ENCODE results near the gene NKAIN2. TPM values are rescaled to one million over a fixed set of nuclear protein-coding genes. Genes with fewer than 3 reads are reported as not detected.
"Not testable (repeated sequence)": the region's sequence is repeated elsewhere in the genome, so short reads cannot be mapped to it uniquely, and the experiment has no call there.

Gene NKAIN2
- polyA plus RNA-seq, 4 donors: 13.1 to 40.0 (median 18.3) TPM

GRCh38 chr6:124164343-124164742 is 360.7 kb downstream of the NKAIN2 start:
- DNase-seq (ENCODE audit: low read depth in 4 of 4, low spot score in 3 of 4): no peak

- not testable (repeated sequence) for DNase-seq (ENCODE audit: low read depth in 4 of 4, low spot score in 3 of 4)
Measured at GRCh38 chr6:124167249-124167648, 363.6 kb downstream of the NKAIN2 start.

GRCh38 chr6:124190256-124190655 is 386.6 kb downstream of the NKAIN2 start:
- no peak for DNase-seq (ENCODE audit: low read depth in 4 of 4, low spot score in 3 of 4)

GRCh38 chr6:124193132-124193531 is 389.5 kb downstream of the NKAIN2 start:
- DNase-seq (ENCODE audit: low read depth in 4 of 4, low spot score in 3 of 4): no peak

GRCh38 chr6:124197148-124197547 is 393.5 kb downstream of the NKAIN2 start:
- no peak for DNase-seq (ENCODE audit: low read depth in 4 of 4, low spot score in 3 of 4)

GRCh38 chr6:124199286-124199685 is 395.6 kb downstream of the NKAIN2 start:
- DNase-seq (ENCODE audit: low read depth in 4 of 4, low spot score in 3 of 4): no peak

GRCh38 chr6:124200661-124201060 is 397.0 kb downstream of the NKAIN2 start:
- DNase-seq (ENCODE audit: low read depth in 4 of 4, low spot score in 3 of 4): no peak

- DNase-seq (ENCODE audit: low read depth in 4 of 4, low spot score in 3 of 4): no peak
Measured at GRCh38 chr6:124203101-124203811, 399.6 kb downstream of the NKAIN2 start.

GRCh38 chr6:124203812-124204167 is 400.1 kb downstream of the NKAIN2 start:
- DNase-seq (ENCODE audit: low read depth in 4 of 4, low spot score in 3 of 4): no peak

GRCh38 chr6:124205921-124206320 is 402.3 kb downstream of the NKAIN2 start:
- DNase-seq (ENCODE audit: low read depth in 4 of 4, low spot score in 3 of 4): no peak

GRCh38 chr6:124223611-124224345 is 420.1 kb downstream of the NKAIN2 start:
- DNase-seq (ENCODE audit: low read depth in 4 of 4, low spot score in 3 of 4): no peak

- DNase-seq (ENCODE audit: low read depth in 4 of 4, low spot score in 3 of 4): peak in 1 of 4 donors; percentile 1
Measured at GRCh38 chr6:124226396-124226795, 422.7 kb downstream of the NKAIN2 start.

GRCh38 chr6:124233221-124233620 is 429.6 kb downstream of the NKAIN2 start:
- no peak for DNase-seq (ENCODE audit: low read depth in 4 of 4, low spot score in 3 of 4)

GRCh38 chr6:124234801-124235200 is 431.1 kb downstream of the NKAIN2 start:
- no peak for DNase-seq (ENCODE audit: low read depth in 4 of 4, low spot score in 3 of 4)

- no peak for DNase-seq (ENCODE audit: low read depth in 4 of 4, low spot score in 3 of 4)
Measured at GRCh38 chr6:124237911-124238310, 434.2 kb downstream of the NKAIN2 start.

- not testable (repeated sequence) for DNase-seq (ENCODE audit: low read depth in 4 of 4, low spot score in 3 of 4)
Measured at GRCh38 chr6:124238408-124238807, 434.7 kb downstream of the NKAIN2 start.

- no peak for DNase-seq (ENCODE audit: low read depth in 4 of 4, low spot score in 3 of 4)
Measured at GRCh38 chr6:124254941-124255685, 451.4 kb downstream of the NKAIN2 start.

GRCh38 chr6:124260337-124260736 is 456.7 kb downstream of the NKAIN2 start:
- DNase-seq (ENCODE audit: low read depth in 4 of 4, low spot score in 3 of 4): no peak

- DNase-seq (ENCODE audit: low read depth in 4 of 4, low spot score in 3 of 4): no peak
Measured at GRCh38 chr6:124269733-124270132, 466.1 kb downstream of the NKAIN2 start.

- DNase-seq (ENCODE audit: low read depth in 4 of 4, low spot score in 3 of 4): no peak
Measured at GRCh38 chr6:124273701-124274100, 470.0 kb downstream of the NKAIN2 start.

GRCh38 chr6:124282541-124282940 is 478.9 kb downstream of the NKAIN2 start:
- DNase-seq (ENCODE audit: low read depth in 4 of 4, low spot score in 3 of 4): no peak

Data from left renal pelvis (tissue), 4 donors.